Posterior vena cava (tissue), 2 donors: ENCODE data around the gene ROCK1. TPM values are rescaled to one million over a fixed set of nuclear protein-coding genes. Genes with fewer than 3 reads are reported as not detected.
"Not testable (repeated sequence)": the region's sequence is repeated elsewhere in the genome, so short reads cannot be mapped to it uniquely, and the experiment has no call there.

Source experiments
- DNase-seq: peaks from one replicate; pipeline ENCODE4 v3.0.0-alpha.2; 2020; ENCODE audit warnings: low spot score
- intact Hi-C, 2 donors: fragments of 100-400 bp; cut with DNase I; formaldehyde crosslinking; loops; one replicate each; pipeline versions ENCODE4 v1.14.1 to v1.14.2; 2022 to 2023
- total RNA-seq, 2 donors: library from RNA; stranded (reverse); fragmentation: NEBNext Ultra II Directional; extraction: Animal tissue kit (Norgen Biotek cat#: 25700); gene quantifications; one replicate each; pipeline ENCODE4 v1.2.1, GENCODE V29; 2021
- donor health status: DM: yes; HTN: yes; CAD: no.
- donor health status: DM: yes; HTN: yes; CAD: no.

The ROCK1 gene
- total RNA-seq, 2 donors from 2014 or later = 114 to 143 TPM

- intact Hi-C loops = no loop called here
- no peak for DNase-seq
Measured at GRCh38 chr18:21064347-21064746, 47.3 kb downstream of the ROCK1 start.

- intact Hi-C loops = no loop called here
- DNase-seq = no peak
Measured at GRCh38 chr18:21063011-21063410, 48.6 kb downstream of the ROCK1 start.

GRCh38 chr18:21057112-21057511, 54.5 kb downstream of the ROCK1 start:
- intact Hi-C loops = loop anchor here in 1 of 2 donors (10.0 kb wide), 1 partner anchor 48 kb away; no protein-coding TSS in a partner anchor
- no peak for DNase-seq

DNA sequence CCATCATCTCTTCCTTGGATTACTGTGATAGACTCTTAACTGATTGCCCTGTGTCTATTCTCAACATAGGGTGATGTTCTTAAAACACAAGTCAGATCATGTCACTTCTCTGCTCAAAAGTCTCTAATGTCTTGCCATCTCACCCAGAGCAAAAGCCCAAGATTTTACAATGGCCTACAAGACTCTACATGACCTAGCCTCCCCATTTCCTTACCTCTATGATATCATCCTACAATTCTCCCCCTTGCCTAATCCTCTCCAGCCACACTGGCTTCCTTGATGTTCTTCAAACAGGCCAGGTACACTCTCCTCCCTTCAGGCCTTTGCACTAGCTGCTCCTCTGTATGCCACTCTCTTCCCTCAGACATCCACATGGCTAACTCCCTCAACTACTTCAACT, 55.1 kb downstream of the ROCK1 start:
- intact Hi-C loops = loop anchor here in 1 of 2 donors (10.0 kb wide), 1 partner anchor 48 kb away; no protein-coding TSS in a partner anchor

DNA sequence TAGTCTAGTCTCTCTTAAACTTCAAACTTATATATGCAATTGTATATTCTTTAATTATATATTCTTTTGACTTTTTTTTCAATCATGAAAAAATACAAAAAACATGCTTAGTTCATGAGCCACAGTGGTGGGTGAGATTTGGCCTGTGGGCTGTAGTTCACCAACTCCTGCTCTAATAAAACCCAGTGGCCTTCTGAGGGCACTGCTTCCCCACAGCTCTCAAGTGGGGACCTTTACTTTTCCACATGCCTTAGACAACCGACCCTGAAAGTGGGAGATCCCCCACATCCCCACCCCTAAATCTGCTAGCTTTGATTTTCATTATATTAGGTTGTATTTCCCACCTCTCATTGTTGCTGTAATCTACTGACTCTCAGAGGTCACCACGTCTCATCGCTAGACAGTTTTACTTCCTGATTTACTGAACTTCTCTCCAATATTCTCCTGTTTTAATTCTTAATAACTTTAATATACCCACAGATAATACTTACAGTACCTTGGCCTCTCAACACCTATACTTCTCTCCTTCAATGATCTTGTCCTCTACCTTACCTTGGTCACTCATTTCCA, 57.3 kb downstream of the ROCK1 start:
- intact Hi-C loops = loop anchor here in 1 of 2 donors (10.0 kb wide), 1 partner anchor 50 kb away; no protein-coding TSS in a partner anchor

More for the DNA sequence above, 55.1 kb downstream of the ROCK1 start:
- DNase-seq = no peak

GRCh38 chr18:21053127-21053526, 58.5 kb downstream of the ROCK1 start:
- intact Hi-C loops = loop anchor here in 1 of 2 donors (10.0 kb wide), 1 partner anchor 52 kb away; no protein-coding TSS in a partner anchor
- DNase-seq = no peak

More for the DNA sequence above, 57.3 kb downstream of the ROCK1 start:
- DNase-seq = no peak

DNA sequence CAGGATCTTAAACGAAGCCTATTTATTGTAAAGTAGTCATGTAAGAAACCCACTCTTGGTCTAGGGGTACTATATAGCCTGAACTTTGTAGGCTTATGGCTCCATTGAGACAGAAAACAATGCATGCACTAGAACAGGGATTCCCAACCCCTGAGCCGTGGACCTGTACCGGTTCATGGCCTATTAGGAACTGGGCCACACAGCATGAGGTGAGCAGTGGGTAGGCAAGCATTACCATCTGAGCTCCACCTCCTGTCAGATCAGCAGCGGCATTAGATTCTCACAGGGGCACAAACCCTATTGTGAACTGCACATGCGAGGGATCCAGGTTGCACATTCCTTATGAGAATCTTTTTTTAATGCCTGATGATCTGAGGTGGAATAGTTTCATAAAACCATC, 59.2 kb downstream of the ROCK1 start:
- intact Hi-C loops = loop anchor here in 1 of 2 donors (10.0 kb wide), 1 partner anchor 52 kb away; no protein-coding TSS in a partner anchor
- no peak for DNase-seq

DNA sequence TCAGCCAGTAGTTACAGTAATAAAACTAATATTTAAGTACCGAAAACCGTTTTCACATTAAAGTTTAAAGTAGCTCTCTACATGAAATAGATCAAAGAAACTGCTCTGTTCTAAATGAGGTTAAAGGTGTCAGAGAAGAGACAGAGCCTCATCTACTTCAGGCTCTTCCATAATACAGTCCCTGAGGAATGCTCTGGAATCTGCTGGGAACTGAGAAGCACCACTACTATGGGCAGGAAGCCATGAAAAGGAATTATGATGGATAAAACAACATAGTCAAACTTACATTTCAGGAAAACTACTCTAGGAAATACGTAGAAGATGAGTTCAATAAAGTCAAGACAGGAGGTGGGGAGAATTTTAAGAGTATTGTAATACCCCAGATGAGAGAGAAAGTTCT, 60.0 kb downstream of the ROCK1 start:
- no peak for DNase-seq
- intact Hi-C loops = loop anchor here in 1 of 2 donors (10.0 kb wide), 1 partner anchor 53 kb away; no protein-coding TSS in a partner anchor

DNA sequence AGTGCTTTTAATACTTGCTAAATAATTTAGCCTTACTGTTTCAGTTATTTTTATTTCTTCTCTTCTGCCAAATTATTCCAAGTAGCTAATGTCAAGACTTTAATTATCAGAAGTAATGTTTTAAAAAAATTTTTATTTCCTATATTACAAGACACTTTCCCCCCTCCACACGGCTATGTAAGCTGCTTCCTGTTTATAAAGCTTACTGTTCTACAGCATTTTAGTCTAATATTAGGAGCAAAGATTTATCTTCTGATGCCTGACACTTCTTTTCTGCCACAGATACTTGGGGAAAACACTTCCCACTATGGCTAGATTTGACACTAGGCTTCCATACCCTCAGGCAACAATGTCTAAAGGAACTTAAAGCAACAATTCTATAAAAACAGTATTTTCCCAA, 62.3 kb downstream of the ROCK1 start:
- intact Hi-C loops = no loop called here
- no peak for DNase-seq

GRCh38 chr18:21047126-21047525, 64.5 kb downstream of the ROCK1 start:
- no peak for DNase-seq
- intact Hi-C loops = no loop called here

DNA sequence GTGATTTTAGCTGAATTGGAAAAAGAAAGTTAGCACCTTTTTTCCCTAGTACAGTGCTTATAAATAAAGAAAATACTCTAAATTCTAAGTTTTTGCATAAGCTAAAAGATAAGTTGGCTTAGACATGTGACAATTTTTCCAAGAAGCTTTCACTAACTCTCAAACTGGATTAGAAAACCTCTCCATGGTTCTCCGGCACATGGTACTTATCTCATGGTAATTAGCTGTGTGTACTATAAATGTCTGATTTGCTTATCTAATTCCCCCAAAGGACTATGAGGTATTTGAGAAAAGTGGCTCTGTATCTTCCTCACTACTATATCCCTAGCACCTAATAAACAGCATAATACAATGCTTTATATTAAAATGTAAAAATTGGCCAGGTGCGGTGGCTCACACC, 71.1 kb downstream of the ROCK1 start:
- intact Hi-C loops = no loop called here
- no peak for DNase-seq

GRCh38 chr18:21038201-21038600, 73.4 kb downstream of the ROCK1 start:
- intact Hi-C loops = no loop called here
- no peak for DNase-seq

DNA sequence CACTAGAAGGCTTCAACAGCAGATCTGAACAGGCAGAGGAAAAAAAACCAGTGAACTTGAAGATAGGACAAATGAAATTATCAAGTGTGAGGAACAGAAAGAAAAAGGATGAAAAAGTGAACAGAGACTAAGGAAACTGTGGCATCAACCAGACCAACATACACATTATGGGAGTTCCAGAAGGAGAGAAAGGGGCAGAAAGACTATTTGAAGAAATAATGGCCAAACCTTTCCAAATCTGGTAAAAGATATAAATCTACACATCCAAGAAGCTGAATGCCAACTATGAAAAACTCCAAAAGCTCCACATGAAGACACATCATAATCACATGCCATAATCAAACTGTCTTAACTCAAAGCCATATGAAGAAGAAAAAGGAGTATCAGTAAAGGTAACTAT, 79.8 kb downstream of the ROCK1 start:
- no peak for DNase-seq
- intact Hi-C loops = no loop called here

DNA sequence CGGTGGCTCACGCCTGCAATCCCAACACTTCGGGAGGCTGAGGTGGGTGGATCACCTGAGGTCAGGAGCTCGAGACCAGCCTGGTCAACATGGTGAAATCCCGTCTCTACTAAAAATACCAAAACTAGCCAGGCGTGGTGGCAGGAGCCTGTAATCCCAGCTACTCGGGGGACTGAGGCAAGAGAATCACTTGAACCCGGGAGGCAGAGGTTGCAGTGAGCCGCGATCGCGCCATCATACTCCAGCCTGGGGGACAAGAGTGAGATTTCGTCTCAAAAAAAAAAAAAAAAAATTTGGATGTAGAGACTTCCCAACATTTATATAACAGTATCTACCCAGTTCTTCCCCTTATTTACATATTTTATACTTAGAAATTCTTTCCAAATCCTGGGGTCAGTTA, 93.4 kb downstream of the ROCK1 start:
- DNase-seq, intact Hi-C loops: not testable (repeated sequence)

GRCh38 chr18:21012308-21012707, 99.3 kb downstream of the ROCK1 start:
- intact Hi-C loops = no loop called here
- no peak for DNase-seq

DNA sequence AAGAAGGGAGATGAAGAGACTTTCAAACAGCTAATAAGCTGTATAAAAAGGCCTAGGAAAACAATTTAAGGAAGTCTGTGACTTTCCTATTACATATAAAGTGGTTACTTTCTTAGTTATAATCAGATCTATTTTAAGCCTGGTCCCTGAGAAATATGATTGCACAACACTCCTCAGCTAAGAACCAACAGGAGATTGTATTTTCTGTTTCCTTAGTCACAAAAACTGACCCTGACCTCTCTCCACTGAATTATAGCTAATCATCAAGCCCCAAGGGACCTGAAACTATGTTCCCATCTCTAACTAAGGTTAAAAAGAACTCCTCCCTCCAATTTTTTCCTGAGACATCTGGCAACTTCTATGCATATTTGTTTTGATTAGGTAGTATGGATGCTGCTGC, 106.9 kb downstream of the ROCK1 start:
- no peak for DNase-seq
- intact Hi-C loops = loop anchor here in 1 of 2 donors (10.0 kb wide), 1 partner anchor 170 kb away; no protein-coding TSS in a partner anchor

DNA sequence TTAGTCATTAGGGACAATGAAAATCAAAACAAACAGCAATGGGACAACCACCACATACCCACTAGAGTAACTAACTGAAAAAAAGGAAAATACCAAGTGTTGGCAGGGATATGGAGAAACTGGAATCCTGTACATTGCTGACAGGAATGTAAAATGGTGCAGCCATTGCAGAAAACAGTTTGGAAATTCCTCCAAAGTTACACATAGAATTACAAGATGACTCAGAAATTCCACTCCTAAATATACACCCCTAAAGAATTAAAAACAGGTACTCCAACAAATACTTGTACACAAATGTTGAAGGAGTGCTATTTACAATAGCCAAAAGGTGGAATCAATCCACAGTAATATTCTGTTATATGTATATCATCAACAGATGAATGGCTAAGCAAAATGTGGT, 110.9 kb downstream of the ROCK1 start:
- intact Hi-C loops = loop anchor here in 1 of 2 donors (10.0 kb wide), 1 partner anchor 174 kb away; no protein-coding TSS in a partner anchor
- DNase-seq = no peak

GRCh38 chr18:20997371-20997770, 114.2 kb downstream of the ROCK1 start:
- intact Hi-C loops = no loop called here
- DNase-seq = no peak

DNA sequence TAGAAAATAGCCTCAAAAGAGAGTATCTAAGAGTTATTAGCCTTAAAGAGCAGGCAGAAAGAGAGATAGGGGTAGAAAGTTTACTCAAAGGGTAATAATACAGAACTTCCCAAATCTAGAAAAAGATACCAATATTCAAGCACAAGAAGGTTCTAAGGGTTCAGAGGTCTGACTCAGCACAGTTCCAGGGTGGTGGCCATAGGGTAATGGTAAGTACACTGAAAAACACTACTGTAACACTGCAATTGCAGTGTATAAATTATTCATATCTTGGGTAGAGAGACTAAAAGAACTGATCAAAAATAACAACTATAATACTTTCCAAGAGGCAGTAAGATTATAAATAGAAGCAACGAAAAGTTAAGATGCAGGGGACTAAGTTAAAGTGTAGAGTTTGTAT, 115.2 kb downstream of the ROCK1 start:
- intact Hi-C loops = no loop called here

GRCh38 chr18:20988726-20989125, 122.9 kb downstream of the ROCK1 start:
- intact Hi-C loops = loop anchor here in 1 of 2 donors (10.0 kb wide), 1 partner anchor 126 kb away; the partner anchor contains the start of gene ROCK1

More for the DNA sequence above, 115.2 kb downstream of the ROCK1 start:
- DNase-seq = no peak

DNA sequence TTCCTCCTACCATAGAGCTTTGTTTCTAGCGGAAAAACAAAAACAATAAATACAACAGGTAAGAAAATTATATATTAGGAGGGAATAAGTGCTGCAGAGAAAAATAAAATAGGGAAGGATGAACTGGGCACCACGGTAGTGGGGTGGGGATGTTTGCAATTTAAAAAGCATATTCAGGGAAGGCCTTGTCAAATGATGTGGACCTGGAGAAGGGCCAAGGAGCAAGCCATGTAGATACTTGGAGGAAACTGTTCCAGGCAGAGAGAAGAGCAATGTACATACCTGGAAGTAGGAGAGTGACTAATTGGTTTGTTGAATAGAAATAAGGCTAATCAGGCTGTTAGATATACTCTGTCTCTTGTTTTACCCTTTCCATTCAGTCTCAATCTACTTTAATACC, 136.5 kb downstream of the ROCK1 start:
- intact Hi-C loops = no loop called here
- no peak for DNase-seq

More at GRCh38 chr18:20988726-20989125, 122.9 kb downstream of the ROCK1 start:
- no peak for DNase-seq
